Nephron (organoid): ENCODE measurements around the gene TTLL3.

Experiments used
- H3K27ac Mint-ChIP-seq, 3 experiments: 2 replicates each; pipeline ENCODE4 v1.8.0; 2020; ENCODE audit warnings: mixed read lengths in 3 of 3, mild to moderate bottlenecking in 2 of 3, moderate library complexity in 1 of 3
- H3K27me3 Mint-ChIP-seq: 2 replicates; pipeline ENCODE4 v1.8.0; 2021; ENCODE audit warnings: low read depth, mild to moderate bottlenecking, moderate library complexity, mixed read lengths
- H3K36me3 Mint-ChIP-seq: 2 replicates; pipeline ENCODE4 v1.8.0; 2020; ENCODE audit warnings: low read depth, mixed read lengths
- H3K4me1 Mint-ChIP-seq: 2 replicates; pipeline ENCODE4 v1.8.0; 2020; ENCODE audit warnings: mixed read lengths
- H3K4me3 Mint-ChIP-seq, 3 experiments: 2 replicates each; pipeline ENCODE4 v1.8.0; 2020; ENCODE audit warnings: mild to moderate bottlenecking in 3 of 3, mixed read lengths in 3 of 3, moderate library complexity in 2 of 3
- H3K9me3 Mint-ChIP-seq: 2 replicates; pipeline ENCODE4 v1.8.0; 2020; ENCODE audit warnings: mixed read lengths
- TF ChIP-seq, protein P1 (sequence below), 3 experiments: fragments of 200-600 bp; sonication (generic); IDR thresholded peaks; one replicate each; pipeline ENCODE4 v1.5.0; 2021; ENCODE audit warnings: antibody characterized with exemption in 3 of 3; ENCODE audit not compliant: unreplicated experiment in 3 of 3

The TTLL3 gene

GRCh38 chr3:9795207-9795606, 14.9 kb upstream of the TTLL3 start:
- peaks cover 39% of the 10 kb centered on the region for H3K36me3 Mint-ChIP-seq
- H3K27me3 Mint-ChIP-seq = no peaks in the 10 kb centered on the region
- peak overlapping the region; percentile 80 to 89 (median 83) for H3K27ac Mint-ChIP-seq
- H3K4me3 Mint-ChIP-seq = peak overlapping the region; percentile 77 to 92 (median 87)
- TF ChIP-seq, protein P1, sequence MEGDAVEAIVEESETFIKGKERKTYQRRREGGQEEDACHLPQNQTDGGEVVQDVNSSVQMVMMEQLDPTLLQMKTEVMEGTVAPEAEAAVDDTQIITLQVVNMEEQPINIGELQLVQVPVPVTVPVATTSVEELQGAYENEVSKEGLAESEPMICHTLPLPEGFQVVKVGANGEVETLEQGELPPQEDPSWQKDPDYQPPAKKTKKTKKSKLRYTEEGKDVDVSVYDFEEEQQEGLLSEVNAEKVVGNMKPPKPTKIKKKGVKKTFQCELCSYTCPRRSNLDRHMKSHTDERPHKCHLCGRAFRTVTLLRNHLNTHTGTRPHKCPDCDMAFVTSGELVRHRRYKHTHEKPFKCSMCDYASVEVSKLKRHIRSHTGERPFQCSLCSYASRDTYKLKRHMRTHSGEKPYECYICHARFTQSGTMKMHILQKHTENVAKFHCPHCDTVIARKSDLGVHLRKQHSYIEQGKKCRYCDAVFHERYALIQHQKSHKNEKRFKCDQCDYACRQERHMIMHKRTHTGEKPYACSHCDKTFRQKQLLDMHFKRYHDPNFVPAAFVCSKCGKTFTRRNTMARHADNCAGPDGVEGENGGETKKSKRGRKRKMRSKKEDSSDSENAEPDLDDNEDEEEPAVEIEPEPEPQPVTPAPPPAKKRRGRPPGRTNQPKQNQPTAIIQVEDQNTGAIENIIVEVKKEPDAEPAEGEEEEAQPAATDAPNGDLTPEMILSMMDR (IDR thresholded peaks at IDR 0.05; ENCODE audit: unreplicated experiment in 3 of 3) = no peak
- H3K4me1 Mint-ChIP-seq = peaks cover 28% of the 10 kb centered on the region
- H3K9me3 Mint-ChIP-seq = no peaks in the 10 kb centered on the region

DNA sequence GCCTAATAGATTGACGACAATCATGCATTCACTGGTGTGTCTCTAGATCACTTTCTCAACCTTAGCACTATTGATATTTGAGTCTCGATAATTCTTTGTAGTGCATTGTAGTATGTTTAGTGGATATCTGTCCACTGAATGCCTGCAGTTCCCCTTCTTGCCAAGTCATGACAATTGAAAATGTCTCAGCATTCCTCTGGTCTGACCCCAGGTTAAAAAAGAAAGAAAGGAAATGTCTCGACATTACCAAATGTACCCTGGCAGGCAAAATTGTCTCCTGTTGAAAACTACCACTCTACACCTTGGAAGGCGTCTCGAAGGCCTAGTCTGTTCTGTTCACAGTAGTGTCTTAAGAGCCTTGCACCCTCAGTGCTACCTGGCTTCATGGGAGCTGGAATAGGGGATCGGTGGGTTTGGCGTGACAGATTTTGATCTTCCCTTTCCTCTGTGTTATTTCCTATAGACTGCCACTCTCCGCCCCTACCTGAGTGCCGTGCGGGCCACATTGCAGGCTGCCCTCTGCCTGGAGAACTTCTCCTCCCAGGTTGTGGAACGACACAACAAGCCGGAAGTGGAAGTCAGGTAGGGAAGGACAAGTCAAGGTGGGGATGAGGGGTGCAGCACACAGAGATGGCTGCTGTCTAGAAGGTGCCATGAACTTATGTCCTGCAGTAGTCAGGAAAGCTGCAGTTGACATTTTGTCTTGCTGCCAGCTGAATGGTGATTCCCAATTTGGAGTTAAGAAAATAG, 12.7 kb upstream of the TTLL3 start:
- Mint-ChIP-seq H3K4me1 (peaks cover 17% of the 10 kb centered on the region), H3K4me3 (peak overlapping the region in 1 of 3 experiments; percentile 42), H3K27me3 (no peaks in the 10 kb centered on the region), H3K9me3 (no peaks in the 10 kb centered on the region), H3K27ac (no peak overlapping the region), H3K36me3 (peaks cover 50% of the 10 kb centered on the region)
- TF ChIP-seq, protein P1 (IDR thresholded peaks at IDR 0.05; ENCODE audit: unreplicated experiment in 3 of 3) = no peak

DNA sequence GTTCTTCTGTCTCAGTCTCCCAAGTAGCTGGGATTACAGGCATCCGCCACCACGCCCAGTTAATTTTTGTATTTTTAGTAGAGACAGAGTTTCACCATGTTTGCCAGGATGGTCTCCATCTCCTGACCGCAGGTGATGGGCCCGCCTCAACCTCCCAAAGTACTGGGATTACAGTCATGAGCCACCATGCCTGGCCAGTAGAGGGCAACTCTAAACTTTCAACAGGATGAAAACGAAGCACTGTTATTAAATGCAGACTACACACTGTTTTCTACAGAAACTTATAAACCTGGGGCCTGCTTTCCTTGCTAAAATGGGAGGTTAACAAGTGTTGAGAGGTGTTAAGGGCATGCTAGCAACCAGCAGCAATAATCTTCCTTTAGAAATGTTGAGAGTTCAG, 9.5 kb upstream of the TTLL3 start:
- H3K27me3 Mint-ChIP-seq = no peaks in the 10 kb centered on the region
- H3K36me3 Mint-ChIP-seq = peaks cover 68% of the 10 kb centered on the region
- peaks cover under 1% of the 10 kb centered on the region for H3K4me1 Mint-ChIP-seq
- H3K4me3 Mint-ChIP-seq = no peak overlapping the region
- TF ChIP-seq, protein P1 (IDR thresholded peaks at IDR 0.05; ENCODE audit: unreplicated experiment in 3 of 3) = peak; percentile 8 to 24 (median 14)
- no peaks in the 10 kb centered on the region for H3K9me3 Mint-ChIP-seq
- H3K27ac Mint-ChIP-seq = no peak overlapping the region

- Mint-ChIP-seq H3K9me3 (no peaks in the 10 kb centered on the region), H3K4me3 (no peak overlapping the region), H3K27me3 (no peaks in the 10 kb centered on the region), H3K4me1 (no peaks in the 10 kb centered on the region), H3K36me3 (peaks cover 55% of the 10 kb centered on the region), H3K27ac (no peak overlapping the region)
- TF ChIP-seq, protein P1 (IDR thresholded peaks at IDR 0.05; ENCODE audit: unreplicated experiment in 3 of 3) = no peak
These were observed 6.6 kb upstream of the TTLL3 start for GRCh38 chr3:9803494-9803893.

GRCh38 chr3:9804996-9805395, 5.1 kb upstream of the TTLL3 start:
- no peak overlapping the region for H3K27ac Mint-ChIP-seq
- no peaks in the 10 kb centered on the region for H3K9me3 Mint-ChIP-seq
- peaks cover 6% of the 10 kb centered on the region for H3K4me1 Mint-ChIP-seq
- no peaks in the 10 kb centered on the region for H3K27me3 Mint-ChIP-seq
- TF ChIP-seq, protein P1 (IDR thresholded peaks at IDR 0.05; ENCODE audit: unreplicated experiment in 3 of 3) = no peak
- peaks cover 45% of the 10 kb centered on the region for H3K36me3 Mint-ChIP-seq
- no peak overlapping the region for H3K4me3 Mint-ChIP-seq

GRCh38 chr3:9806137-9806536, 3.9 kb upstream of the TTLL3 start:
- Mint-ChIP-seq H3K4me3 (no peak overlapping the region), H3K27me3 (no peaks in the 10 kb centered on the region), H3K4me1 (peaks cover 14% of the 10 kb centered on the region), H3K36me3 (peaks cover 36% of the 10 kb centered on the region), H3K27ac (no peak overlapping the region), H3K9me3 (no peaks in the 10 kb centered on the region)
- TF ChIP-seq, protein P1 (IDR thresholded peaks at IDR 0.05; ENCODE audit: unreplicated experiment in 3 of 3) = no peak
